A673 (cell line): ENCODE results near the gene NEK5.
"Not testable (repeated sequence)": the region's sequence is repeated elsewhere in the genome, so short reads cannot be mapped to it uniquely, and the experiment has no call there.

Experiments used
- EZH2 ChIP-seq: fragments of 200-600 bp; sonication (generic); IDR thresholded peaks from 2 replicates; pipeline ENCODE4 v1.6.1; 2017; ENCODE audit warnings: borderline replicate concordance, low read depth, mild to moderate bottlenecking, mixed read lengths, antibody characterized with exemption, low read length; ENCODE audit not compliant: poor library complexity, severe bottlenecking
- TF ChIP-seq, protein P1 (sequence below): fragments of 300-800, 200-600 bp; sonication (generic); conservative IDR thresholded peaks from 2 replicates; pipeline ENCODE4 v1.5.1; 2017; ENCODE audit warnings: low read depth, mild to moderate bottlenecking, antibody characterized with exemption, low read length, moderate library complexity, mixed read lengths

DNA sequence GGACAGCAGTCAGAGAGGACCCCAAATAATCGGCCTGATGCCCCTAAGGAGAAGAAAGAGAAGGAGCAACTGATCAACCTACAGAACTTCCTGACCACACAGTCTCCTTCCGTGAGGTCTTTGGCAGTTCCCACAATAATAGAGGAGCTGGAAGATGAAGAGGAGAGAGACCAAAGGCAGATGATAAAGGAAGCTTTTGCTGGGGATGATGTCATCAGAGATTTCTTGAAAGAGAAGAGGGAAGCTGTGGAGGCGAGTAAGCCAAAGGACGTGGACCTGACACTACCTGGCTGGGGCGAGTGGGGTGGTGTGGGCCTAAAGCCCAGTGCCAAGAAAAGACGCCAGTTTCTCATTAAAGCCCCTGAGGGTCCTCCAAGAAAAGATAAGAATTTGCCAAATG is 98.5 kb downstream of the NEK5 start:
- TF ChIP-seq, protein P1, sequence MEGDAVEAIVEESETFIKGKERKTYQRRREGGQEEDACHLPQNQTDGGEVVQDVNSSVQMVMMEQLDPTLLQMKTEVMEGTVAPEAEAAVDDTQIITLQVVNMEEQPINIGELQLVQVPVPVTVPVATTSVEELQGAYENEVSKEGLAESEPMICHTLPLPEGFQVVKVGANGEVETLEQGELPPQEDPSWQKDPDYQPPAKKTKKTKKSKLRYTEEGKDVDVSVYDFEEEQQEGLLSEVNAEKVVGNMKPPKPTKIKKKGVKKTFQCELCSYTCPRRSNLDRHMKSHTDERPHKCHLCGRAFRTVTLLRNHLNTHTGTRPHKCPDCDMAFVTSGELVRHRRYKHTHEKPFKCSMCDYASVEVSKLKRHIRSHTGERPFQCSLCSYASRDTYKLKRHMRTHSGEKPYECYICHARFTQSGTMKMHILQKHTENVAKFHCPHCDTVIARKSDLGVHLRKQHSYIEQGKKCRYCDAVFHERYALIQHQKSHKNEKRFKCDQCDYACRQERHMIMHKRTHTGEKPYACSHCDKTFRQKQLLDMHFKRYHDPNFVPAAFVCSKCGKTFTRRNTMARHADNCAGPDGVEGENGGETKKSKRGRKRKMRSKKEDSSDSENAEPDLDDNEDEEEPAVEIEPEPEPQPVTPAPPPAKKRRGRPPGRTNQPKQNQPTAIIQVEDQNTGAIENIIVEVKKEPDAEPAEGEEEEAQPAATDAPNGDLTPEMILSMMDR: not testable (repeated sequence)
- TF ChIP-seq EZH2: not testable (repeated sequence)
